ENCODE results near the gene MPZL1.
A peak's percentile ranks its signal among the peaks of the same experiment; 100 is the strongest.
"Not testable (repeated sequence)": the region's sequence is repeated elsewhere in the genome, so short reads cannot be mapped to it uniquely, and the experiment has no call there.

Gene MPZL1

GRCh38 chr1:167784876-167785550 lies 63.2 kb downstream of the MPZL1 start:
- no peak for DNase-seq

- no peak for DNase-seq
These were observed 64.7 kb downstream of the MPZL1 start for GRCh38 chr1:167786502-167786901.

- DNase-seq = no peak
These were observed 67.7 kb downstream of the MPZL1 start for GRCh38 chr1:167789501-167789900.

- DNase-seq = no peak
These were observed 68.3 kb downstream of the MPZL1 start for GRCh38 chr1:167790117-167790516.

GRCh38 chr1:167791281-167792187 lies 69.8 kb downstream of the MPZL1 start:
- DNase-seq = no peak

GRCh38 chr1:167792188-167792565 lies 70.4 kb downstream of the MPZL1 start:
- DNase-seq = no peak

GRCh38 chr1:167794043-167794442 lies 72.3 kb downstream of the MPZL1 start:
- no peak for DNase-seq

- DNase-seq = no peak
These were observed 74.3 kb downstream of the MPZL1 start for GRCh38 chr1:167795810-167796740.

- no peak for DNase-seq
These were observed 75.2 kb downstream of the MPZL1 start for GRCh38 chr1:167797015-167797414.

- DNase-seq = no peak
These were observed 77.2 kb downstream of the MPZL1 start for GRCh38 chr1:167798952-167799351.

- DNase-seq = no peak
These were observed 78.0 kb downstream of the MPZL1 start for GRCh38 chr1:167799747-167800146.

GRCh38 chr1:167800251-167800650 lies 78.5 kb downstream of the MPZL1 start:
- DNase-seq = no peak

GRCh38 chr1:167802235-167802634 lies 80.5 kb downstream of the MPZL1 start:
- no peak for DNase-seq

- peak; percentile 93 for DNase-seq
These were observed 81.8 kb downstream of the MPZL1 start for GRCh38 chr1:167803358-167804207.

GRCh38 chr1:167805041-167805556 lies 83.3 kb downstream of the MPZL1 start:
- DNase-seq = no peak

- DNase-seq = not testable (repeated sequence)
These were observed 84.5 kb downstream of the MPZL1 start for GRCh38 chr1:167806235-167806634.

GRCh38 chr1:167806676-167807075 lies 84.9 kb downstream of the MPZL1 start:
- not testable (repeated sequence) for DNase-seq

GRCh38 chr1:167808104-167808503 lies 86.3 kb downstream of the MPZL1 start:
- no peak for DNase-seq

- DNase-seq = no peak
These were observed 86.9 kb downstream of the MPZL1 start for GRCh38 chr1:167808690-167809089.

- no peak for DNase-seq
These were observed 91.2 kb downstream of the MPZL1 start for GRCh38 chr1:167812972-167813371.

GRCh38 chr1:167815650-167816049 lies 93.9 kb downstream of the MPZL1 start:
- DNase-seq = no peak

All from NCI-H526 treated with DMSO at 0.1 percent for 48 hours (cell line).